C4-2B (cell line): Measurements from ENCODE around the gene CFAP74.

Experiments
- H3K27ac ChIP-seq: fragments of 450-650 bp; 2 replicates; pipeline ENCODE4 v1.5.1; 2017
- ZFX ChIP-seq: fragments of 450-650 bp; IDR thresholded peaks from 2 replicates; pipeline ENCODE4 v1.6.1; 2017
- TF ChIP-seq, protein P1 (sequence below): fragments of 450-650 bp; conservative IDR thresholded peaks from 2 replicates; pipeline ENCODE4 v1.5.1; 2017; ENCODE audit warnings: mild to moderate bottlenecking

CFAP74 gene

DNA sequence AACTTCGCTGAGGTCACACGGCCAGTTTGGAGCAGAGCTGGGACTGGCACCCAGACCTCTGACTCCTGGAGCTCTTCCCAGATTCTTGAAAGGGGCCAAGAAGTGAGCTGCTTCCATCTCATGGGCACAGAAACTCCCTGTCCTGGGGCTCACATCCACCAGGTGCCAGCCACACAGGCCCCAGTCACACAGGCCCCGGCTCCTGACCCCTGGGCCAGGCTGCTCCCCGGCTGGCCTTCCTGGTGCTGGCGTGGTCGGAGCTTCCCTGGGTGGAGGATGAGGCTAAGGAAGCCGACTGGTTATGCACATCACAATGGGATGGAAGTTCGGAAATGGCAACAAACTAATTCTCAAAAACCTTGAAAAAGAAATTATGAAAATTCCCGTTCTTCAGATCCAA is 12.5 kb upstream of the CFAP74 start:
- TF ChIP-seq ZFX, result no peak
- TF ChIP-seq, protein P1, sequence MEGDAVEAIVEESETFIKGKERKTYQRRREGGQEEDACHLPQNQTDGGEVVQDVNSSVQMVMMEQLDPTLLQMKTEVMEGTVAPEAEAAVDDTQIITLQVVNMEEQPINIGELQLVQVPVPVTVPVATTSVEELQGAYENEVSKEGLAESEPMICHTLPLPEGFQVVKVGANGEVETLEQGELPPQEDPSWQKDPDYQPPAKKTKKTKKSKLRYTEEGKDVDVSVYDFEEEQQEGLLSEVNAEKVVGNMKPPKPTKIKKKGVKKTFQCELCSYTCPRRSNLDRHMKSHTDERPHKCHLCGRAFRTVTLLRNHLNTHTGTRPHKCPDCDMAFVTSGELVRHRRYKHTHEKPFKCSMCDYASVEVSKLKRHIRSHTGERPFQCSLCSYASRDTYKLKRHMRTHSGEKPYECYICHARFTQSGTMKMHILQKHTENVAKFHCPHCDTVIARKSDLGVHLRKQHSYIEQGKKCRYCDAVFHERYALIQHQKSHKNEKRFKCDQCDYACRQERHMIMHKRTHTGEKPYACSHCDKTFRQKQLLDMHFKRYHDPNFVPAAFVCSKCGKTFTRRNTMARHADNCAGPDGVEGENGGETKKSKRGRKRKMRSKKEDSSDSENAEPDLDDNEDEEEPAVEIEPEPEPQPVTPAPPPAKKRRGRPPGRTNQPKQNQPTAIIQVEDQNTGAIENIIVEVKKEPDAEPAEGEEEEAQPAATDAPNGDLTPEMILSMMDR, result no peak
- H3K27ac ChIP-seq, result no peak overlapping the region

DNA sequence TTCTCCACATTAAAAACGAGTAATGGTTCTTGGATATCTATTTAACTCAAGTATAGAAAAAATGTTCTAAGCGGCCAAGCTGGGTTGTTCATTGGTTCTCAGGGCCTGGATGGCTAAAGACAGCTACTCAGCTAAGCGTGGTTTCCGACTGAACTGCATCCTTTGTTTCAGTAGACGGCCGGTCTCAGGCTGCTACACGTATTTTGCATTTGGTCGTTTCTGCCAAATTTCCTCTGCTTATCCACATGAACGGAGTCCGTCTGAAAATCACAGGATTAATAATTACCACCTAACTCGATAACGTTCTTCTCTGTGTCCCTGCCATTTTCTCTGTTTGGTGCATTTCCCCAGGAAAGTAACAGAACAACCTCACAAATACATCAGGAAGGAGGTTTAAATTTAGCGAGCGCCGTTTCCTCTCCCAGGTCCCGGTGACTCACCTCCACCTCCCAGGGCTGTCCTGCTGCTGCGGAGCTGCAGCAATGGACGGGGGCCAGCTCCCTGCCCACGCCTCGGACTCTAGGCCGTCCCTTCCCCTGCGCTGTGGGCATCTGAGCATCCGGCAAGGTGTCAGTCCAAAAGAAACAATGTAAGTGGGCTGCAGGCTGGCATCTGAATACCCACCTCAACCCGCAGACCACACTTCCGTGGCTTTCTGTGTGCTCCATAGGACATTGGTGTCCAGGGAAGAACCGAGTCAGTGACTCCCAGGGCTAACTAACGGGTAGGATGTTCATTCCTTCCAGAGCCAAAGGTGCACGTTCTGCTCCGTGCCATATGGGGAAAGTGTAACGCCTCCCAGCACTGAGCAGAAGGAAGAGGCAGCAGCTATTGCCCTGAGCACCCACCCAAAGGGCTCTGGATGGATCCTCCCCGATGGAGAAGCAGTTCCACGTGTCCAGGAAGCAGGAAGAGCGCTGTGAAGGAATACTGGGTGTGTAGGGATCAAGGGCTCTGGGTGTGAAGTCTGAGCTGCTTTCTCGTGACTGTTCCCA is 11.5 kb upstream of the CFAP74 start:
- H3K27ac ChIP-seq, result no peak overlapping the region
- no peak for TF ChIP-seq ZFX
- TF ChIP-seq, protein P1, result no peak

DNA sequence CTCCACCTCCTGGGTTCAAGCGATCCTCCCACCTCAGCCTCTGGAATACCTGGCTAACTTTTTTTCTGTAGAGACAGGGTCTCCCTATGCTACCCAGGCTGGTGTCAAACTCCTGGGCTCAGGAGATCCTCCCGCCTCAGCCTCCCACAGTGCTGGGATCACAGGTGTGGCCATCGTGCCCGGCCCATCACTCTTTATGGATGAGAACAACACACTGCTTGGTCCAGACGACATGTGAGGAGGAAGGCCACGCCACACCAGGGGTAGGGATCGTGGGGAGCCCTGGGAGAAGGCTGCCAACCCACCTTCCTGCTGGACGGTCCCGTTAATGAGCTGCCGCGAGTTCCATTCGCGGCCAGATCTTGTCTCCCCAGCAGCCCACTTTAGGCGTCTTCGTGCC is 10.6 kb upstream of the CFAP74 start:
- no peak for TF ChIP-seq ZFX
- TF ChIP-seq, protein P1, result no peak

DNA sequence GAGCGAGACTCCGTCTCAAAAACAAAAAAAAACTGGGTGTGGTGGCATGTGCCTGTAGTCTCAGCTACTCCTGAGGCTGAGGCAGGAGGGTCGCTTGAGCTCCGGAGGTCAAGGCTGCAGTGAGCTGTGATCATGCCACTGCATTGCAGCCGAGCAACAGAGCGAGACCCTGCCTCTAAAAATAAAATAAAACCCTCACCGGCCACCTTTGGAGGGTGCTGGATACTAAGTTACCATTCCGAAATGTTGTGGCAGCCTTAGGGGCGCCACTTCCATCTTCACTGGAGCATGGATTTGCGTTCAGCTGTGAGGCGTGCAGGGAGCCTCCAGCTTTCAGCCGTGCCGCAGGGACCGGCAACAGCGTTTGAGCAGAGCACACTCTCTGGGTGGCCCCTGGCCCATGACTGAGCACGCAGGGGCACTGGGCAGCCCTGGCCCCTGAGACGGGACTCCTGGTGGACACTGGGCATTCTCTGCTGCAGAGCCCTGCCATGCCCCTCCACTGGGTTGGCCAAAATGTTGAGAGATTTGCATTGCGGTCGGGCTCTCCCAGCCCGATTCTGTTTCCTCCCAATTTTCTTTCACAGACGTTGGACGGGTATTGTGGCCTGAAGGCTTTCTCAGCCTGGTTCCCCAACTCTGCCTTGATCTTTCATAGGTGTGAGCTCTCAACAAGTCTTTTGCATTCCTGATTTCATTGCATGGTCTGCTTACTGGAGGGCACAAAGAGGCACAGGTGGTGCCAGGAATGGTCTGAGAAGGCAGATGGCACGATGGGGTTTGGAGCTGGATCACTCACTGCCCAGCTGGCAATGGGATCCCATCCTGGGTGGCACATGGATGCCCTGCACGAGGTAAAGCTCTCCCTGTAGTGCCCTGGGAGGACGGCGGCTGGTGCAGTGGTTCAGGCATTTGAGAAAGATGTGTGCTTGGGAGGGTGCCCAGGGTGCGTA is 5.8 kb upstream of the CFAP74 start:
- no peak overlapping the region for H3K27ac ChIP-seq
- TF ChIP-seq, protein P1, result no peak
- TF ChIP-seq ZFX, result no peak

More for the DNA sequence above, 10.6 kb upstream of the CFAP74 start:
- H3K27ac ChIP-seq, result no peak overlapping the region

DNA sequence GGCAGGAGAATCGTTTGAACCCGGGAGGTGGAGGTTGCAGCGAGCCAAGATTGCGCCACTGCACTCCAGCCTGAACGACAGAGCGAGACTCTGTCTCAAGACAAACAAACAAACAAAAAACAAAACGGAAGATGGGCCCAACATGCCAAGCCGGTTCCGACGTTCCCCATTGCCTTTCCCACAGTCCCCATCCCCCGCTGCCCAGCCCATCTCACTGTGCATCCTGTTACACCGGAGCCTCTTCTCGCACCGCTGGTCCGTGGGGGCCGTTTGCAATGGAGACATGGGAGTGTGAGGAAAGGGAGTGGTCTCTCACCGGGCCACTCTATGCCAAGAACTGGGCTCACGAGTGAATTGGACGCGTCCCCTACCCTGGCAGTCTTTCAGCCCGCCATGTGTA is 1.3 kb upstream of the CFAP74 start:
- TF ChIP-seq, protein P1, result no peak
- no peak for TF ChIP-seq ZFX
- H3K27ac ChIP-seq, result no peak overlapping the region

DNA sequence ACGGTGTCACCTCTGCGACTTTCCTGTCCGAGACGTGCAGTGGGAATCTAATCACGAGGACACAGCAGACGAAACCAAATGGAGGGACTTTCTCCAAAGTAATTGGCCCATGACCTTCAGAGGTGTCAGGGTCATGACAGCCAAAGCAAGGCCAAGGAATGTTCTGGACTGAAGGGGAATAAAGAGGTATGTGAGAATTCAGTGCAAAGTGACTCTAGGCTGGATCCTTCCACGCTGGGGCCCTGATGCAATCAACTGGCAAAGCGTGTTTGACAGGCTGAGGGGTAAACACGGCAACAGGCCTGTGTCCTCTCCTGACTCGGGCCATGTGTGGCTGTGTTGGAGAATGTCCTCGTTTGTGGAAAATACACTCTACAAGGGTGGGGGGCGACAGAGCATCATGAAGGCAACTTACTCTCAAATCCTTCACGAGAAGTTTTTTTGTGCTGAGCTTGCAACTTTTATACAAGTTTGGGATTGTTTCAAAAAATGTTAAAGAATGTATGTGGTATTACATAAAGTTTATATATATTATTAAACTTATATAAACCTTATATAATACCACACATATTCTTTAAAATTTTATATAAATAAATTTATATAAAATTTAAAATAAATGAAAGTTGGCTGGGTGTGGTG is 1.7 kb downstream of the CFAP74 start:
- H3K27ac ChIP-seq, result peak overlapping the region; percentile 66
- TF ChIP-seq, protein P1, result no peak
- TF ChIP-seq ZFX, result no peak
